GF-D8 (cell line): ENCODE results near the gene LDHA.
"Not testable (repeated sequence)": the region's sequence is repeated elsewhere in the genome, so short reads cannot be mapped to it uniquely, and the experiment has no call there.

Experiments
- DNase-seq: peaks from one replicate; lab custom pipeline; 2025; lab: John Stamatoyannopoulos, UW

The LDHA gene

DNA sequence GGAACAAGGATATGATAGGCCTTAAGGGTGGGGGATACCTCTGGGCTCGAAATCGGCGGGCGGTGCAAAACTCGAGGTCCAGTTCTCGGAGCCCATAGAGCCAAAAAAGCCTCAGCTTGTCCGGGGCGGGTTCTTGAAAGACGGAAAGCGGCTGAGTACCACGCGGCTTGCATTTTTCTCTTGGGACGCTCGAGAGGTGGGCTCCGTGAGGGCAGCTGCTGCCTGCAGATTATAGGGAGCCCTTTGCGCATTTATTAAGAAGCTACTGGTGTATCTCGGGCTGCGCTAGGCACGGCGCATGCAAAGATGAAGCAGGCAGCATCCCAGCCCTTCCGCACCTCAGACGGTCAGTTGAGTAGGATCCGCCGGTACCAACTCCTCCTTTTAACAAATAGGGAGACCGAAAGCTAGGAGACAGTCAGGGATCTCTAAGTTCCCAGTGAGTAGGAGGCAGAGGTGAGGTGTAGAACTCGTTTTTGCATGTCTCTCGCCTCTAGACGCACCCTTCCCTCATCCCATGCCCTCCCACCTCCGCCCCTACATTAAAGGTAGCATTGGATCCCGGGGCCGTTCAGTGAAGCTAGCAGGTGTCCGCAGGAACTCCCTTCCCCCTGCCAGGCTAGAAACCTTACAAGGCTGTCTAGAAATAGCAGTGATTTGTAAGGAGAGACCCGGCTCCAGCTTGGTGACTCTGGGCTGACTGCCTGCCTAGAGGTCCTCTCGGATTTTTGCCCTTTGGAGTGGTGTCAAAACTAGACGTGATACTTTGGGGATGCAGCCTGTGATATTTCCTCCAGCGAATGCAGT, 768 bp downstream of the LDHA start:
- no peak for DNase-seq

DNA sequence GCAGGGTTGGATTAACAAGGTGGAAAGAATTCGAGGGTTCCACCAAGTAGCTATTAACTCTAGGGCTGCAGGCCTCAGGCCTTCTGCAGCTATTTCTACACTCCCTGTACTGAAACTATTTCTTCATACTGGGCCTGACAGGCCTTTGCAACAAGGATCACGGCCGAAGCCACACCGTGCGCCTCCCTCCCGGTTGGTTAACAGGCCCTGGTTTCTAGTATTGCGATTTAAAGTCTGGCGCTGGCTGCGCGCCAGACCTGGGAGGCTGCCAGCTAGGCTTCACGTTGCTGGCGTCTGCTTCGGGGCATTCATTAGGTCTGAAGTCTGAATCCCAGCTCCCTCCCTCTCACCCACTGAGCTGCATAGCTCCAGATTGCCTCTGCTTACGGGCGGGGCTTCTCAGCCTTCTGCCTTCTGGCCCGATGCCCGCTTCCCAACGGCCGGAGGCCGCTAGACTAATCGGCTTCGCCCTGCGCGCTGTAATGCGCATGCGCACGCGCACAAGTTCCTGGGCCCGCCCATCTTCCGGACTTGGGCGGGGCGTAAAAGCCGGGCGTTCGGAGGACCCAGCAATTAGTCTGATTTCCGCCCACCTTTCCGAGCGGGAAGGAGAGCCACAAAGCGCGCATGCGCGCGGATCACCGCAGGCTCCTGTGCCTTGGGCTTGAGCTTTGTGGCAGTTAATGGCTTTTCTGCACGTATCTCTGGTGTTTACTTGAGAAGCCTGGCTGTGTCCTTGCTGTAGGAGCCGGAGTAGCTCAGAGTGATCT, 1.6 kb downstream of the LDHA start:
- peak; percentile 85 for DNase-seq

DNA sequence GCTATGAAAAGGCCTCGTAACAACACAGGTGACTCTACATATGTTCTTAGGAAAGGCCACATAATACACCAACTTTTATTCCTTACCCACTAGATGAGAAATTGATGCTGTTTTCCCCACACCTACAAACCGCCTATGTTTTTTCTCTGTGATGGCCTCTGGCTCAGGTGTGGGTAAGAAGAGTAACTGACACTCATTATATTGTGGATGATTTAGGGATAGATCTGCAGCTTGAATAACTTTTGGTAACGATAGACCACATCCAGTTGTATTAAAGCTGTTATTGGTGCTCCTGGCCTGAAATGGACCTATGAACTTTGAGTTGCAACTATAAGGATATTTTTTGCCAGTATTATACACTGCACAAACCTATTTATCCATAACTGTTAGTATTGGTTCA, 3.6 kb downstream of the LDHA start:
- no peak for DNase-seq

DNA sequence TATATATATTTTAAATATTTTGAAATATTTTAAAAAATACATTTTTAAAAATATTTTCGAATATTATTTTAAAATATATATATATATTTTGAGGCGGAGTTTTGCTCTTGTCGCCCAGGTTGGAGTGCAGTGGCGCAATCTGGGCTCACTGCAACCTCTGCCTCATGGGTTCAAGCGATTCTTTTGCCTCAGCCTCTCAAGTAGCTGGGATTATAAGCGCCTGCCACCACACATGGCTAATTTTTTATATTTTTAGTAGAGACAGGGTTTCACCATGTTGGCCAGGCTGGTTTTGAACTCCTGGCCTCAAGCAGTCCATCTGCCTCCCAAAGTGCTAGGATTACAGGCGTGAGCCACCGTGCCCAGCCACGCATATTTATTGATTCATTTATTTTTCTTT, 6.7 kb downstream of the LDHA start:
- DNase-seq, result not testable (repeated sequence)

DNA sequence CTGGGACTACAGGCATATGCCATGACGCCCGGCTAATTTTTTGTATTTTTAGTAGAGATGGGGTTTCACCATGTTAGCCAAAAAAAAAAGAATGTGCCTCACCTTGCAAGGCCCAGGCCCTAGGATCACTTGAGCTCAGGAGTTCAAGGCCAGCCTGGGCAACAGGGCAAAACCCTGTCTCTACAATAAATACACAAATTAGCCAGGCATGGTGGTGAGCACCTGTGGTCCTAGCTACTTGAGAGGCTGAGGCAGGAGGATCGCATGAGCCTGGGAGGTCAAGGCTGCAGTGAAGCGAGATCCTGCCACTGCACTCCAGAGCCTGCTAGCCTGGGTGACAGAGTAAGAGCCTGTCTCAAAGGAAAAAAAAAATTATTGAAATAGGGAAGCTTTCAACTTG, 9.7 kb downstream of the LDHA start:
- no peak for DNase-seq

DNA sequence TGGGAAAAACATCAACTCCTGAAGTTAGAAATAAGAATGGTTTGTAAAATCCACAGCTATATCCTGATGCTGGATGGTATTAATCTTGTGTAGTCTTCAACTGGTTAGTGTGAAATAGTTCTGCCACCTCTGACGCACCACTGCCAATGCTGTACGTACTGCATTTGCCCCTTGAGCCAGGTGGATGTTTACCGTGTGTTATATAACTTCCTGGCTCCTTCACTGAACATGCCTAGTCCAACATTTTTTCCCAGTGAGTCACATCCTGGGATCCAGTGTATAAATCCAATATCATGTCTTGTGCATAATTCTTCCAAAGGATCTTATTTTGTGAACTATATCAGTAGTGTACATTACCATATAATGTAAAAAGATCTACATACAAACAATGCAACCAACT, 13.0 kb downstream of the LDHA start:
- DNase-seq, result not testable (repeated sequence)

DNA sequence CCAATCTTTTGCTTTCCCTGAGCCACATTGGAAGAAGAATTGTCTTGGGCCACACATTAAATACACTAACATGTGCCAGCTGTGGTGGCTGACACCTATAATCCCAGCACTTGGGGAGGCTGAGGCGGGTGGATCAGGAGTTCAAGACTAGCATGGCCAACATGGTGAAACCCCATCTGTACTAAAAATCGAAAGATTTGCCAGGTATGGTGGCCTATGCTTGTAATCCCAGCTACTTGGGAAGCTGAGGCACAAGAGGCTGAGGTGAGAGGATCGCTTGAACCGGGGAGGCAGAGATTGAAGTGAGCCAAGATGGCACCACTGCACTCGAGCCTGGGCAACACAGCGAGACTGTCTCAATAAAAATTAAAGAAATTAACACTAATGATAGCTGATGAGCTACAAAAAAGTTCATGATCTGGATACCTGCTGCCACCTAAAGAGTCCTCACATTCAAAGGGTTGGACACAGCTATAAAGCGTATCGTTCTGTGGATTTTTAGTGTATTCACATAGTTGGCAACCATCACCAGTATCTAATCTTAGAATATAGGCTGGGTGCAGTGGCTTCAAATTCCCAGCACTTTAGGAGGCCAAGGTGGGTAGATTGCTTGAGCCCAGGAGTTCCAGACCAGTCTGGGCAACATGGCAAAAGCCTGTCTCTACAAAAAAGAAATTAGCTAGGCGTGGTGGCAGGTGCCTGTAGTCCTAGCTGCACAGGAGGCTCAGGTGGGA, 14.4 kb downstream of the LDHA start:
- DNase-seq, result no peak

DNA sequence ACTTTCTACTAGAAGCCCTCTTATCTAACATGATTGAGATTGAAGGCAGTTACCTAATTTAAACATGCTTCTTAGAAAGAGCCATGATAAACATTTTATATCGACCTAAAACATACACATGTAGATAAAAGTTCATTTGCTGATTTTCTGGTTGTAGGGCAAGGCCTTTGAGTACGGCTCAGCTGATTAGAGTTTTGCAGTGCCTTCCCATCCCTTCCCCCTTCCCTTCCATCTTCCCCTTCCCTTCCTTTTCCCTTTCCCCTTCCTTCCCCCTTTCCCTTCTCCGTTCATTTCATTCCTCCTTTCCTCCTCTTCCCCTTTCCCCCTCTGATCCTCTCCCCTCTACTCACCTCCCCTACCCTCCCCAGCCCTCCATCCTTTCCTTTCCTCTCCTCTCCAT, 22.1 kb downstream of the LDHA start:
- no peak for DNase-seq

DNA sequence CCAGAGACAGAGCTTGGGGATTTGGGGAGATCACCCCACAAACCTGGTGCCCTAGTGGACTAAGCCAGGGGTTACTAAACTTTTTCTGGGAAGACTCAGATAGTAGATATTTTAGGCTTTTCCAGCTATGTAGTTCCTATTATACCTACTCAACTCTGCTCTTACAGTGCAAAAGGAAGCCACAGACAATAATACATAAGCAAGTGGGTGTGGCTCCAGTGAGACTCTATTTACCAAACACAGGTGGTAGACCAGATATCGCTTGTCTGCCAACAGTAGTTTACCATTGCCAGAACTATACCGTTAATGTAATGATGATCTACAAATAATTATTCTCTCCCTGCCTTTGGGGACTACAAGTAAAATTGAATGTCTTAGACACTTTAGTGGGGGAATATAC, 24.7 kb downstream of the LDHA start:
- no peak for DNase-seq

DNA sequence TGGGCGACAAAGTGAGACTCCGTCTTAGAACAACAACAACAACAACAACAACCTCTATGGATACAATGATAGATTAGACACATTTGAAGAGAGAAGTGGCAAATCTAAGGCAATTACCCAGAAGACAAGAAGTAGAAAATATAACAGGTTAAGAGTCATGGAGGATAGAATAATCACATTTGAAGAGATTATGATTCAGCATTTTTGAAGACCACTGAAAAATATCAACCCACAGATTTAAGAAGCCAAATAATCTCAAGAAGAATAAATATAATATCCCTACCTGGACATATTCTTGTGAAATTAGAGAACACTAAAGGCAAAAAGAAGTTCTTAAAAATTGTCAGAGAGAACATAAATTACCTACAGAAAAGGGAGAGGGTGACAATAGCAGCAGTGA, 25.7 kb downstream of the LDHA start:
- no peak for DNase-seq

DNA sequence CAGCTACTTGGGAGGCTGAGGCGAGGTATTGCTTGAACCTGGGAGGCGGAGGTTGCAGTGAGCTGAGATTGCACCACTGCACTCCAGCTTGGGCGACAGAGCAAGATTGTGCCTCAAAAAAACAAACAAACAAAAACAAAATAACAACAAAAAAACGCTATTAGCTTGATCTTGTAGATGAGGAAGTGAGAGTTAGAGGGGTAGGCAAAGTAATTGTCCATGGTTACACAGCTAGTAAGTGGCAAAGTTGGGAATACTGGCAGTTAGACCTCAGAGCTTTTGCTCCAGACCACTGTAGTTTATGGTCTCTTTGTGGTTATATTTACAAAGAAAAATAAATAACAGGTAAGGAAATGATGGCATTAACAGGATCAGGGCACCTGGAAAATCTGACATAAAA, 32.9 kb downstream of the LDHA start:
- DNase-seq, result no peak

DNA sequence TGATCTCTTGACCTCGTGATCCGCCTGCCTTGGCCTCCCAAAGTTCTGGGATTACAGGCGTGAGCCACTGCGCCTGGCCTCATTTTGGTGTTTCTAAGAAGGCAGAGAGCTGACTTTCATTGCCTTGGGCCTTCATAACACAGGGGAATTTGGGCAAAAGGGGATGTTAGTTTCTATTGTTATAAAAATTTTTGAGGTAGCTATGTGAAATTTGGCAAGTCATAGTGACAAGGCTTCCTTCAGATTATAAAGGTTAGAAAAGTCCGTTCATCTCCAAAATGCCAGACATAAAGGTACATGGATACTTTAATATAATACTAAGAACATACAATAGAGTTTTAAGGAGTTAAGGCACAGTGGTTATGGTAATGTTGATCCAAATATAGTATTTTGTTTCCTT, 35.0 kb downstream of the LDHA start:
- DNase-seq, result no peak

DNA sequence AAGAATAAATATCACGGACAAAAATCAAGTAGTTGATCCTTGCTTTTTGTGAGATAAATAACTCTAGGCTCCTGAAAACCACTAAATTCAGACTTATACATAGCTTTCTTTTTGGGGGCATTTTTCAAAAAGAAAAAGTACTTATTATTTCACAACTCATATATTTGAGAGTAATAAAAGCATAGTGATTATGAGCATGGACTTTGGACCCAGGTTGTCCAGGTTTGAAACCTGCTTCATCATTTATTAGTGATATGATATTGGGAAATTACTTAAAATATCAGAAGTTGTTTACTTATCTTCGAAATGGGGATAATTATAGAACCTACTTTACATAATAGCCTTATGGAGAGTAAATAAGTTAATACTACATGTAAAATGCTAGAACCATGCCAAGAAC, 44.3 kb downstream of the LDHA start:
- no peak for DNase-seq

DNA sequence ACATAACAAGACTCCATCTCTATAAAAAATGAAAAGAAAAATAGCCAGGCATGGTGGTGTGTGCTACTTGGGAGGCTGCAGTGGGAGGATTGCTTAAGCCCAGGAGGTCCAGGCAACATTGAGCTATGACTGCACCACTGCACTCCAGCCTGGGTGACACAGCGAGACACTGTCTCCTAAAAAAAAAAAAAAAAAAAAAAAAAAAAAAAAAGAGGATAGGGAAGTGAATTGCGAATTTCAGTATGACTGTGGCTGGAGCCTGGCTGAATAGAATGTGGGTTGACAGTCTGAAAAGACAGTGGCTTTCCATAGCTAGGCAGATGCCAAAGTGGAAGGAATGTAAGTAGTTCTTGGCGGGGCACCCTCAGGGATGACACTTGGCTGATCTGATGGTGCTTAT, 54.9 kb downstream of the LDHA start:
- no peak for DNase-seq

DNA sequence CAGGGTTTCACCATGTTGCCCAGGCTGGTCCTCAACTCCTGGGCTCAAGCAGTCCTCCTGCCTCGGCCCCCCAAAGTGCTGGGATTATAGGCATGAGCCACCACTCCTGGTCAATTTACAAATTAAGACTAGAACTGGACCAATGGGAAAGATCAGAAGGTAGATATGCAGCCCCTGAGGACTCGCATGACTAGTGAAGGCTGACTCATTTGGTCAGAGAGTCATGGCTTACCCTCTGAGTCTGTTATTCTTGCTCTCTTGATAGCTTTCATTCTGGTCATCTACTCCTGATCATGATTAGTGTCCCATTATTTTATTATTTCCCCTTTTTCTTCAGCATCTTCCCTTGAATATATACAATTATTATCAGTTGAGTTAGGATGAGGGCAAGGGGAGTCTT, 58.6 kb downstream of the LDHA start:
- DNase-seq, result no peak

DNA sequence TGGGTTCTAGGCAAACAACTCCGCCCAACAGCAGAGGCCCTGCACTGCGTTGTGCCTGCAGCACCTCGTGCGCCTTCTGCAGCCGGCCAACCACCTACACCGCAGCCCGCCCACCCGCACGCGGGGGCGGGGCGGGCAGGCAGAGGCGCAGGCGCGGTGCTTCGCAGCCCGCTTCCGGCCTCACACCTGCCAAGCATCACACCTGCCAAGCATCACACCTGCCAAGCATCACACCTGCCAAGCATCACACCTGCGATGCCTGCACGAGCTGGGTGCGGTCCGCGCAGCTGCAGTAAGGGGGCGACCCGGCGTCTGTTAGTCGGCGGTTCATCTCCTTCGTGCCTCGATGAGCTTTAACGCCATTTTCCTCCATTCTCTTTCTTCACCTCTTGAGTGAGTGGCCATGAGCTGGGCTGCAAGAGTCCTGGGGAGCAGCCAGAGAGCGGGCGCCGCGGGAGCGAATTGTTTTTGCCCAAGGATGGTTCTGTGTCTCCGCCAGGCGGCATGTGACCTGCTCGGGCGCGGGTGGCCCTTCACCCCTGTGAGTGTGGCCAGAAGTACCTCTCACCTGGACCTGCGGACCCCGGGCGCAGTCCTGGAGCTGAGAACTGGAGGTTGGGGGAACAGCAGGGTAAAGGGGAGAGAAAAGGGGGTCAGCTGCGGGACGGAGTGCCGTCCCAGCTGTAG, 61.5 kb downstream of the LDHA start, which contains the start of gene LDHAL6A:
Gene LDHAL6A (plus strand): TSS at position 171 of the 687 bp plus-strand sequence. CDS start 825 bp downstream, outside the sequence.
- DNase-seq, result no peak

DNA sequence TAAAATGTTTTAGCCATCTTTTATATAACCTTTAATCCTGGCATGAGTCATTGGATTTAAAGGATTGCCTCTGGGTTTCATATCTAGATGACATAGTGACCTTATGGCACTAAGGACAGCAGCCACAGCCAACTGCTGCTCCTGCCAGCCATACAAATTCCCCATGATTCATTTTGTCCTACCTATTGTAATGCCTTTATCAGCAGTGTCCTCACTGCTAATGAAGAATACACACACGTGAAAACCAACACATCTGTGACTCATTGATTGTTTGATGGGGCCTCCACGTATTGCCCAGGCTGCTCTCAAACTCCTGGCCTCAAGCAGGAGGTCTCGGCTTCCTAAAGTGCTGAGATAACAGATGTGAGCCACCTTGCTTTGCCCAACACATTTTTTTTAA, 63.1 kb downstream of the LDHA start:
- DNase-seq, result no peak
